GM15510 (cell line): ENCODE results near the gene MAPT.

ENCODE experiments used
- POLR2A ChIP-seq: IDR thresholded peaks from 3 replicates; pipeline ENCODE4 v1.6.1; 2011; ENCODE audit warnings: borderline replicate concordance; ENCODE audit not compliant: insufficient read length; ENCODE audit errors: extremely low read depth

Gene MAPT

GRCh38 chr17:45908460-45908859, 14.1 kb downstream of the MAPT start:
- TF ChIP-seq POLR2A, result no peak

- TF ChIP-seq POLR2A, result no peak
Observed at GRCh38 chr17:45908935-45909334, 14.6 kb downstream of the MAPT start.

GRCh38 chr17:45910667-45911066, 16.3 kb downstream of the MAPT start:
- no peak for TF ChIP-seq POLR2A

- no peak for TF ChIP-seq POLR2A
Observed at GRCh38 chr17:45912319-45912718, 18.0 kb downstream of the MAPT start.

GRCh38 chr17:45914047-45914717, 19.8 kb downstream of the MAPT start:
- no peak for TF ChIP-seq POLR2A

GRCh38 chr17:45915263-45915662, 20.9 kb downstream of the MAPT start:
- no peak for TF ChIP-seq POLR2A

- TF ChIP-seq POLR2A, result no peak
Observed at GRCh38 chr17:45917081-45917480, 22.7 kb downstream of the MAPT start.

GRCh38 chr17:45918241-45918745, 23.9 kb downstream of the MAPT start:
- TF ChIP-seq POLR2A, result no peak

- no peak for TF ChIP-seq POLR2A
Observed at GRCh38 chr17:45919136-45919535, 24.8 kb downstream of the MAPT start.

GRCh38 chr17:45920083-45920482, 25.7 kb downstream of the MAPT start:
- TF ChIP-seq POLR2A, result no peak

GRCh38 chr17:45923511-45924268, 29.3 kb downstream of the MAPT start:
- TF ChIP-seq POLR2A, result no peak

GRCh38 chr17:45924332-45924820, 30.0 kb downstream of the MAPT start:
- no peak for TF ChIP-seq POLR2A

GRCh38 chr17:45925311-45925710, 31.0 kb downstream of the MAPT start:
- TF ChIP-seq POLR2A, result no peak

- no peak for TF ChIP-seq POLR2A
Observed at GRCh38 chr17:45927247-45927646, 32.9 kb downstream of the MAPT start.

GRCh38 chr17:45929344-45929743, 35.0 kb downstream of the MAPT start:
- no peak for TF ChIP-seq POLR2A
